22Rv1 (cell line): ENCODE results near the gene KLHL8.

Experiments
- H3K27ac ChIP-seq: fragments of 450-650 bp; 2 replicates; pipeline ENCODE4 v1.5.1; 2017
- CTCF ChIP-seq: fragments of 450-650 bp; IDR thresholded peaks from 2 replicates; pipeline ENCODE4 v1.5.1; 2017; ENCODE audit warnings: mild to moderate bottlenecking
- ZFX ChIP-seq: fragments of 450-650 bp; IDR thresholded peaks from 2 replicates; pipeline ENCODE4 v1.6.1; 2017; ENCODE audit warnings: antibody characterized with exemption, borderline replicate concordance

Gene KLHL8

GRCh38 chr4:87122252-87122651 is 98.2 kb downstream of the KLHL8 start:
- H3K27ac ChIP-seq, result no peak overlapping the region
- TF ChIP-seq ZFX (no peak), CTCF (no peak)

- H3K27ac ChIP-seq, result no peak overlapping the region
- TF ChIP-seq ZFX, result no peak
These were observed 98.9 kb downstream of the KLHL8 start for GRCh38 chr4:87121341-87122065.

GRCh38 chr4:87120411-87121162 is 99.8 kb downstream of the KLHL8 start:
- H3K27ac ChIP-seq, result no peak overlapping the region
- TF ChIP-seq CTCF (no peak), ZFX (no peak)

- no peak overlapping the region for H3K27ac ChIP-seq
- TF ChIP-seq ZFX, result no peak
These were observed 100.4 kb downstream of the KLHL8 start for GRCh38 chr4:87120010-87120409.

- TF ChIP-seq CTCF, result no peak
- no peak for TF ChIP-seq ZFX
- H3K27ac ChIP-seq, result no peak overlapping the region
These were observed 101.6 kb downstream of the KLHL8 start for GRCh38 chr4:87118826-87119225.

- TF ChIP-seq ZFX, result no peak
- TF ChIP-seq CTCF, result no peak
- H3K27ac ChIP-seq, result no peak overlapping the region
These were observed 102.0 kb downstream of the KLHL8 start for GRCh38 chr4:87118421-87118820.

GRCh38 chr4:87117732-87118075 is 102.7 kb downstream of the KLHL8 start:
- TF ChIP-seq ZFX (no peak), CTCF (no peak)
- H3K27ac ChIP-seq, result no peak overlapping the region

GRCh38 chr4:87117051-87117731 is 103.2 kb downstream of the KLHL8 start:
- TF ChIP-seq CTCF (no peak), ZFX (no peak)

More at GRCh38 chr4:87117051-87117731, 103.2 kb downstream of the KLHL8 start:
- no peak overlapping the region for H3K27ac ChIP-seq
